HUES64 (cell line): Measurements from ENCODE around the gene ABCC1.

Source experiments
- H3K27ac ChIP-seq: 2 replicates; pipeline ENCODE4 v1.7.0; 2013; ENCODE audit warnings: low read depth, low read length, inconsistent platforms
- H3K27me3 ChIP-seq: 2 replicates; pipeline ENCODE4 v1.6.1; 2013; ENCODE audit warnings: mild to moderate bottlenecking, low read length; ENCODE audit not compliant: insufficient read depth
- H3K36me3 ChIP-seq: 2 replicates; pipeline ENCODE4 v1.6.1; 2013; ENCODE audit warnings: mild to moderate bottlenecking, low read length; ENCODE audit not compliant: insufficient read depth
- H3K4me1 ChIP-seq: 2 replicates; pipeline ENCODE4 v1.6.1; 2013; ENCODE audit warnings: mild to moderate bottlenecking, low read length, moderate library complexity; ENCODE audit not compliant: insufficient read depth
- H3K4me3 ChIP-seq: 2 replicates; pipeline ENCODE4 v1.5.1; 2013; ENCODE audit warnings: mild to moderate bottlenecking, low read length, moderate library complexity
- H3K9ac ChIP-seq: 2 replicates; pipeline ENCODE4 v1.6.1; 2013; ENCODE audit warnings: mild to moderate bottlenecking, low read depth, low read length
- H3K9me3 ChIP-seq: 2 replicates; pipeline ENCODE4 v1.6.1; 2013; ENCODE audit warnings: low read depth, low read length; ENCODE audit not compliant: insufficient read depth
- WGBS: fragments of 150-250, 120-280 bp; methylation state at CpG from one replicate; pipeline ENCODE4 v1.1.7; 2013; ENCODE audit warnings: missing lambda C conversion rate; 5-methylcytosine and 5-hydroxymethylcytosine counted together

Gene ABCC1

DNA sequence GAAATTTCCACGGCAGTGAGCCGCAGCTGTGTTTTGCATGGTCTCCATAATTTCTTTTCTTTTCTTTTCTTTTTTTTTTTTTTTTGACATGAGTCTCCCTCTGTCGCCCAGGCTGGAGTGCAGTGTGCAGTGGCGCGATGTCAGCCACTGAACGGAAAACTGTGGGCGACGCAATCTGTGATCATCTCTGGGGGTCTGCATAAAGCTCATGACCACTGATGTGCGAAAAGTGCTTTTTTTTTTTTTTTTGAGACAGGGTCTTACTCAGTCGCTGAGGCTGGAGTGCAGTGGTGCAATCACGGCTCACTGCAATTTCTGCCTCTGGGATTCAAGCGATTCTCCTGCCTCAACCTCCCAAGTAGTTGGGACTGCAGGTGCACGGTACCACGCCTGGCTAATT is 156.2 kb downstream of the ABCC1 start:
- 98% methylated on average over 14 of the region's 14 CpGs for WGBS
- H3K27me3 ChIP-seq = no peaks in the 10 kb centered on the region
- H3K27ac ChIP-seq = no peak overlapping the region
- no peaks in the 10 kb centered on the region for H3K9me3 ChIP-seq
- H3K4me1 ChIP-seq = peaks cover 4% of the 10 kb centered on the region
- no peak overlapping the region for H3K9ac ChIP-seq
- H3K36me3 ChIP-seq = peaks cover 74% of the 10 kb centered on the region
- no peak overlapping the region for H3K4me3 ChIP-seq

DNA sequence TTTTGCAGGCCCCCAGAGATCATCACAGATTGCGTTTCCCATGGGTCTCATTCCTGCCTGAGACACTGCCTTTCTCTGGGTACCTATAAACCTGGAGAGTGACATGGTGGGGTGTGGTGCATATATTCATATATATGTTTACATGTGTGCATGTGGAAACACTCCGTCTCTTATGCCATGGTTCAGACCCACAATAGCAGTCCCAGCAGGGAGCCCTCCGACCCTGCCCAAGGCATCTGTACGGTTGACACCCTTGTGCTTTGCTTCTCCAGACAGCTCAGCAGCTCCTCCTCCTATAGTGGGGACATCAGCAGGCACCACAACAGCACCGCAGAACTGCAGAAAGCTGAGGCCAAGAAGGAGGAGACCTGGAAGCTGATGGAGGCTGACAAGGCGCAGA is 157.1 kb downstream of the ABCC1 start:
- Histone ChIP-seq H3K27me3 (no peaks in the 10 kb centered on the region), H3K27ac (no peak overlapping the region), H3K36me3 (peaks cover 77% of the 10 kb centered on the region), H3K4me1 (peaks cover 4% of the 10 kb centered on the region), H3K9ac (no peak overlapping the region), H3K9me3 (no peaks in the 10 kb centered on the region), H3K4me3 (no peak overlapping the region)
- 90% methylated on average over 6 of the region's 6 CpGs for WGBS

DNA sequence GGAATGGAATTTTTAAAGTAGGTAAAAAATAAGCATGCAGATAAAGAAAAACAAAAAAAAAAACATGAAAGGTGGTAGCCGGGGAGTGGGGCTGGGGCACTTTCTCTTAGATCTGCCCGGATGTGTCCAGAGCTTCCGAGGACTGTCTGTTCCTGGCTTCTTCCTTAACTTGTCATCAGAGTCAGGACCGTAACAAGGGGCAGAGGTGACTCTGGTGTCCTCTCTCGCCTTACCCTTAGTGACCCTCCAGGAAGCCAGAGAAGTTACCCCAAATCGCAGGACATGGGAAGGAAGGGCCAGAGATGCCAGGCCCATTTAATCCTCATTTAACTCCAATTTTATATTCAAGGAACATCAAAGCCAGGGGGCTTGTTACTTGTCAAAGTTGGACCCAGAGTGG is 158.4 kb downstream of the ABCC1 start:
- Histone ChIP-seq H3K9me3 (no peaks in the 10 kb centered on the region), H3K9ac (no peak overlapping the region), H3K4me1 (peaks cover 4% of the 10 kb centered on the region), H3K27me3 (no peaks in the 10 kb centered on the region), H3K4me3 (no peak overlapping the region), H3K36me3 (peaks cover 77% of the 10 kb centered on the region), H3K27ac (peak overlapping the region; percentile 41; the same call in 1 of the 2 replicates)
- WGBS = 96% methylated on average over 6 of the region's 6 CpGs

DNA sequence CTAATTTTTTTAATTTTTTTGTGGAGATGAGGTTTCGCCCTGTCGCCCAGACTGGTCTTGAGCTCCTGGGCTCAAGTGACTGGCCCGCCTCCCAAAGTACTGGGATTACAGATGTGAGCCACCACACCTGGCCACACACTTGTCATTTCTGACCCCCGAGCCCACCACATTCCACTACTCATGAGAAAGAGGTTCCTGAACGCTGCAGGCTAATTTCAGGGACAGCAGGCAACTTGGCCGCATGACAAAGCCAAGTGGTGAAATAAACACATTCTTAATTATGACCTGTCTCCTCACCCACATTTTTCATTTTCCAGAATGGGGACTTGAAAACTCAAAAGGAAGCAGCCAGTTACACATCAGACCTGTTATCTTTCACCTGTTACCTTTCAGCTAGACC is 159.3 kb downstream of the ABCC1 start:
- Histone ChIP-seq H3K4me1 (peaks cover 4% of the 10 kb centered on the region), H3K36me3 (peaks cover 78% of the 10 kb centered on the region), H3K27ac (no peak overlapping the region)

DNA sequence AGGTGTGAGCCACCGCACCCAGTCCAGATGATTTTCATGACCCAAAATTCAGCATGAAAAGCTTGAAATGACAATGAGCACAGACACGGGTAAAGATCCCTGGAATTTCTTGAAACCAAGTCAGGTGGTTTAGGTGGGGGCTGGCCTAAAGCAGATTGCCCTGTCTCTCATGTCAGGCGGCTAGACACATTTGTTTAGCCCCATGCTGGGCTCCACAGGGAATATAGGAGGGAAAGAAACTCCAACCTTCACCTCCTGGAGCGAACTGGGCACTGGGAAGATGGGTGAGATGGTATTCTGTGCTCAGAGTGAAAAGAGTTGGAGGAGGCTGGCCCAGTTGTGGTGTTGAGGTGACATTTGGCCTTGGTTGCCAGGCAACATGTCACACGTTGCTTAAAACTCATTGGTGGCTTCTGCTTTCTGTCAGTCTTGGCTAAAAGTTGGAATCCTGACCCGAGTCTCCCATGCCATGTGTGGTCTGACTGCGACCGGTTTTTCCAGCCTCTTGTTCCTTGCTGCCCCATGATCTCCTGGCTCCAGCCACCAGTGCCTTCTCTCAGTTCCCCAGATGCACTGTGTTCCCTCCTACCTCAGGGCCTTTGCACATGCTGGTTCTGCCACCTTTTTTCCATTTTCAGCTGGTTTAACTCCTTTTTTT is 160.2 kb downstream of the ABCC1 start:
- Histone ChIP-seq H3K4me1 (peaks cover 4% of the 10 kb centered on the region), H3K27me3 (no peaks in the 10 kb centered on the region), H3K36me3 (peaks cover 78% of the 10 kb centered on the region), H3K27ac (no peak overlapping the region), H3K9me3 (no peaks in the 10 kb centered on the region), H3K4me3 (no peak overlapping the region), H3K9ac (no peak overlapping the region)
- WGBS = 85% methylated on average over 8 of the region's 8 CpGs

More for the DNA sequence above, 159.3 kb downstream of the ABCC1 start:
- 83% methylated on average over 6 of the region's 6 CpGs for WGBS
- H3K9ac ChIP-seq = no peak overlapping the region
- H3K9me3 ChIP-seq = no peaks in the 10 kb centered on the region
- H3K4me3 ChIP-seq = no peak overlapping the region
- H3K27me3 ChIP-seq = no peaks in the 10 kb centered on the region

DNA sequence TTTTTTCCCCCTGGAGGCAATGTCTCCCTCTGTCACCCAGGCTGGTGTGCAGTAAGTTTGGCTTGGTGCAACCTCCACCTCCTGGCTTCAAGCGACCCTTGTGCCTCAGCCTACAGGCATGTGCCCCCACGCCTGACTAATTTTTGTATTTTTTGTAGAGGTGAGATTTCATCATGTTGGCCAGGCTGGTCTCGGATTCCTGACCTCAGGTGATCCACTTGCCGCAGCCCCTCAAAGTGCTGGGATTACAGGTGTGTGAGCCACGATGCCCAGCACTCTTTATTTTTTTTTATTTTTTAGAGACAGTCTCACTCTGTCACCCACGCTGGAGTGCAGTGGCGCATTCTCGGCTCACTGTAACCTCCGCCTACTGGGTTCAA is 160.7 kb downstream of the ABCC1 start:
- Histone ChIP-seq H3K27ac (no peak overlapping the region), H3K4me1 (peaks cover 4% of the 10 kb centered on the region), H3K4me3 (no peak overlapping the region), H3K27me3 (no peaks in the 10 kb centered on the region), H3K9ac (no peak overlapping the region), H3K36me3 (peaks cover 83% of the 10 kb centered on the region), H3K9me3 (no peaks in the 10 kb centered on the region)
- WGBS = 97% methylated on average over 9 of the region's 9 CpGs

DNA sequence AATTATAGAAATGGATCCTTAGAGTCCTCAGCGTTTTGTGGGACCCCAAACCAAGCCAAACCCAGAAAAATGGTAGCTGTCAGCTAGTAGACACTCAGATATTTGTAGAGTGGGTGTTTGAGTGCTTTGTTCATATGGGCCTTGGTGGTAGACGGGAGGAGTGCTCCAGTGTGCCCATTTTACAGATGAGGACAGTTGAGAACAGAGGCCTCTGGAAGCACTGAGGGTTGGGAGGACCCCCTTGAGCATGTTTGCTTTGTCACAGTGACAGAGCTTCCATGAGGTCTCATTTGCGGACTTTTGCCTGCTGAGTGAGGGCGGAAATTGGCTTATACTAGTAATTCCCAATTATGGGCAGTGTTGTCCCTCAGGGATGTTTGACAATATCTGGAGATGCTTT is 162.2 kb downstream of the ABCC1 start:
- no peaks in the 10 kb centered on the region for H3K9me3 ChIP-seq
- H3K4me3 ChIP-seq = no peak overlapping the region
- peaks cover 4% of the 10 kb centered on the region for H3K4me1 ChIP-seq
- WGBS = 95% methylated on average over 4 of the region's 4 CpGs
- no peaks in the 10 kb centered on the region for H3K27me3 ChIP-seq
- H3K9ac ChIP-seq = no peak overlapping the region
- peaks cover 91% of the 10 kb centered on the region for H3K36me3 ChIP-seq
- H3K27ac ChIP-seq = no peak overlapping the region

DNA sequence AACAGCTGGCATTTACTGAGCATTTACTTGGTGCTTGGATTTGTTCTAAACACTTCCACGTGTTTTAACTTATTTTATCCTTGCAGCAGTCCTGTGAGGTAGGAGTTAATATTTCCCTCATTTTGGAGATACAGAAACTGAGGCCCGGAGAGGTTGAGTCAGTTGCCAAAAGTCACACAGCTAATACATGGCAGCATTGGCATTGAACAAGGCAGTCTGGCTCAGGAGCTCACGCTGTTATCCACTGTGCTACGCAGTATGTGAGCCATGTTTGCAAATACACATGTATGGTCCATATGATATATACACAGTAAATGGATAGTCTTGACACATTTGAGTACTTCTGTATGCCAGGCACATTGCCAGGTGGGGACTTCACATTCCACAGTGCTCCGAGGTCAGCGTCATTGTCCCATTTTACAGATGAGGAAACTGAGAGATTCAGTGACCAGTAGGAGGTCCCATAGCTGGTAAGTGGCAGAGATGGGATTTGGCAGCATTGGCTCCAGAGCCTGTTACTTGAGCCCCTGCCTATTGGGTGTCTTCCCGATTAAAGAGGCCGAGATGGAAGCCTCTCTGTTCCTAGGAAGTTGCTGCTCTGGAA is 163.1 kb downstream of the ABCC1 start:
- 83% methylated on average over 8 of the region's 8 CpGs for WGBS
- Histone ChIP-seq H3K9me3 (no peaks in the 10 kb centered on the region), H3K4me3 (no peak overlapping the region), H3K36me3 (peaks cover 93% of the 10 kb centered on the region), H3K9ac (no peak overlapping the region), H3K4me1 (peaks cover 4% of the 10 kb centered on the region), H3K27me3 (no peaks in the 10 kb centered on the region), H3K27ac (no peak overlapping the region)

DNA sequence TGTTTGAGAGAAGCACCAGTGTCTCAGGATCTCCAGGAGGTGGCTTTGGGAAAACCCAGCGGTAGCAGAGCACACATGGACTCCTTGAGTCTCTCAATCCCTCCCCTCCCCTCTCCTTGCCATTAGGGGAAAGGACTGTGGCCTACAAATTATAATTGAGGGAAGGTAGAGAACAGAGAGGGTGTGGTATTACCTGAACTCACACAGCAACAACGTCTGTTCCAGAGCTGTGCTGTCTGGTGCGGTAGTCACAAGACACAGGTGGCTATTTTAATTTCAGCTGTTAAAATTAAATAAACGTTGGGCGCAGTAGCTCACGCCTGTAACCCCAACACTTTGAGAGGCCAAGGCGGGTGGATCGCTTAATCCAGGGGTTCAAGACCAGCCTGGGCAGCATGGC is 163.7 kb downstream of the ABCC1 start:
- Histone ChIP-seq H3K27ac (no peak overlapping the region), H3K27me3 (no peaks in the 10 kb centered on the region), H3K4me3 (no peak overlapping the region), H3K36me3 (peaks cover 92% of the 10 kb centered on the region), H3K4me1 (peaks cover 4% of the 10 kb centered on the region), H3K9ac (no peak overlapping the region), H3K9me3 (no peaks in the 10 kb centered on the region)
- WGBS = 96% methylated on average over 8 of the region's 8 CpGs

DNA sequence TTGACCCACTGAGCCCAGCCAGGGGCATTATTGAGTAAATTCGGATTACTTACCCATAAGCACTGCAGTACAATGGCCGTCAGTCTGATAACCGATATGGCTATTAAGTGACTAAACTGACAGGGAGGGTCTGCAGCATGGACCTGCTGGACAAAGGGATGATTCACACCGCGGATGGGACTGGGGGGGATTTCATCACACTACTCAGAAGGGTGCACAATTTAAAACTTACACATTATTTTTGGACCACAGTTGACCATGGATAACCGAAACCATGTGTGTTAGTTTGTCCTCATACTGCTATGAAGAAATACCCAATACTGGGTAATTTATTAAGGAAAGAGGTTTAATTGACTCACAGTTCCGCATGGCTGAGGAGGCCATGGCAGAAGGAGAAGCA is 167.4 kb downstream of the ABCC1 start:
- 96% methylated on average over 7 of the region's 7 CpGs for WGBS

DNA sequence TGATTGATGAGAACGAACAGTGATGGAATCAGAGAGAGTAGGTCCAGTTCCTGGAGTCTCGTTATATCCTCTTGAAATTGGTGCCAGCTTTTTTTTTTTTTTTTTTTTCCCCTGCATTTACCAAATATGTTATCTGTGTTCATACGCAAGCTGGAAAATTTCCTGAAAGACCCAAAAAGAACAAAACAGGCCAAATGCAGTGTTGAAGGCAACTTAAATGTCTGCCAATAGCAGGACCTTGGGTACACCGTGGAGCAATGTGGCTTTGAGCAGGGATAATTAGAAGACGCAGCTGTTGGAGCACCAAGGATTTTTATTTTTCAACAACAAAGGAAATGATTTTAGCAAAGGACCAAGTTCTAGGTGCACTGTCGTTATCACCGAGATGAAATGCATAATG is 168.9 kb downstream of the ABCC1 start:
- WGBS = 95% methylated on average over 7 of the region's 7 CpGs
- Histone ChIP-seq H3K4me3 (no peak overlapping the region), H3K27me3 (no peaks in the 10 kb centered on the region), H3K9ac (no peak overlapping the region), H3K27ac (no peak overlapping the region), H3K4me1 (no peaks in the 10 kb centered on the region), H3K9me3 (no peaks in the 10 kb centered on the region), H3K36me3 (peaks cover 88% of the 10 kb centered on the region)

More for the DNA sequence above, 167.4 kb downstream of the ABCC1 start:
- Histone ChIP-seq H3K27me3 (no peaks in the 10 kb centered on the region), H3K9me3 (no peaks in the 10 kb centered on the region), H3K36me3 (peaks cover 88% of the 10 kb centered on the region), H3K27ac (no peak overlapping the region), H3K9ac (no peak overlapping the region), H3K4me3 (no peak overlapping the region), H3K4me1 (no peaks in the 10 kb centered on the region)

DNA sequence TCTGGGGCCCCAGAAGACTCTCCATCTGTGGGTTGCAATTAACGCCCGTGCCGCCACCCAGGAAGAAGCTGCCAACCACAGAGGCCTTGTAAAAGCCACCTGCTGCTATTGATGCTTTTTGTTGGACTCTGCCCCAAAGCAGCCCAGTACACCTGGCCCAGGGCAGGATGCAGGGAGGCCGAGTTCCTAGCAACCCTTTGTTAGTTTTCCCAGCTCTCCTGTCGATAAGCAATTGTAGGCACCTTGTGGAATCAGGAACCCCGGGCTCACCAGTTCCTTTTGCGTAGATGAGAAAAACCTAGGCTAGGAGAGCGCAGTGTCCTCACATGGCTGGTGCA is 170.6 kb downstream of the ABCC1 start:
- WGBS = 95% methylated on average over 8 of the region's 8 CpGs
- Histone ChIP-seq H3K27me3 (no peaks in the 10 kb centered on the region), H3K36me3 (peaks cover 89% of the 10 kb centered on the region), H3K9me3 (peaks cover 3% of the 10 kb centered on the region; the same call in 1 of the 2 replicates), H3K4me1 (no peaks in the 10 kb centered on the region), H3K9ac (no peak overlapping the region), H3K4me3 (no peak overlapping the region), H3K27ac (no peak overlapping the region)
